Jurkat, Clone E6-1 (cell line): ENCODE results near the gene C8A.

ENCODE experiments used
- DNase-seq: peaks from one replicate; pipeline ENCODE4 v3.0.0-alpha.2; 2011; ENCODE audit warnings: low read depth, low spot score
- H3K4me3 ChIP-seq: 2 replicates; pipeline ENCODE4 v1.5.1; 2011; ENCODE audit warnings: mild to moderate bottlenecking, low read length, control low read depth, moderate library complexity

C8A gene

GRCh38 chr1:56874689-56875088 is 20.1 kb downstream of the C8A start:
- no peak for DNase-seq
- no peak overlapping the region for H3K4me3 ChIP-seq

DNA sequence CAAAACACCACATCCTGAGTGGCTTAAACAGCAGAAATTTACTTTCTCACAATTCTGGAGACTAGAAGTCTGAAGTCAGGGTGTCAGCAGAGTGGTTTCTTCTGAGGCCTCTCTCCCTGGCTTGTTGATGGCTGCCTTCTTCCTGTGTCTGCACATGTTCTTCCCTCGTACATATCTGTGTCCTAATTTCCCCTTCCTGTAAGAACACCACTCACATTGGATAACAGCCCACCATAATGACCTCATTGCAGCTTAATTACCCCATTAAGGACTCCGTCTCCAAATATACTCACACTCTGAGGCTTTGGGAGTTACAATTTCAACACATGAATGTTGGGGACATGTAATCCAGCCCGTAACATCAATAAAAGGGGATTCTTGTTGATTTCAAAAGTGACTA is 23.4 kb downstream of the C8A start:
- peak; percentile 47 for DNase-seq
- no peak overlapping the region for H3K4me3 ChIP-seq

DNA sequence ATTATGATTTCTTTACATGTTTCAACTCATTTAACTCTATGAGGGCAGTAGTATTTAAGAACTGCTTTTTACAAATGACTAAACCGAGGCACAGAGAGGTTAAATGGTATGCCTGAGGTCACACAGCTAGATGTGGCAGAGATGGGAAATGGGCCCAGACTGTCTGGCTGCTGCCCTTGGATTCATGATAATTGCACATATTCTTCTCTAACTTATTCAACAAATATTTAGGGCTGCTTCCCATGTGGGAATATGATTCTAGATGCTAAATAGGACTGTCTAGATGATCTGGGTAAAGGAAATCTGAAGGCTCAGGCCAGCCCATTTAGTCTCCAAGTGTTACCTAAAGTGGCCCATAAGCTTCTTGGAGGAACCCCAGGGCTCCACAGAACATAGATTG is 26.2 kb downstream of the C8A start:
- no peak for DNase-seq
- no peak overlapping the region for H3K4me3 ChIP-seq

DNA sequence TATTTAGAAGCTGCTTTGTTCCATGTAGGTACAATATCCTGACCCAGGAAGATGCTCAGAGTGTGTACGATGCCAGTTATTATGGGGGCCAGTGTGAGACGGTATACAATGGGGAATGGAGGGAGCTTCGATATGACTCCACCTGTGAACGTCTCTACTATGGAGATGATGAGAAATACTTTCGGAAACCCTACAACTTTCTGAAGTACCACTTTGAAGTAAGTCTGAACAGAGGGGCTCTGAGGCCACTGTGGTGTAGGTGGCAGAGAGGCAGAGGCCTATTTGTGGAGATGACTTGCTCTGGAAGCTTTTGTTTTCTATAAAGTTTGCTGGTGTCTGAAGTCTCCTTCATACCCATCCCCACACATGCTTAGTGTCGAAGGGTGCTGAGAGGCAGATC is 26.8 kb downstream of the C8A start:
- H3K4me3 ChIP-seq, result no peak overlapping the region

GRCh38 chr1:56890229-56890628 is 35.6 kb downstream of the C8A start:
- DNase-seq, result no peak
- H3K4me3 ChIP-seq, result no peak overlapping the region

More for the DNA sequence above, 26.8 kb downstream of the C8A start:
- DNase-seq, result peak; percentile 87

DNA sequence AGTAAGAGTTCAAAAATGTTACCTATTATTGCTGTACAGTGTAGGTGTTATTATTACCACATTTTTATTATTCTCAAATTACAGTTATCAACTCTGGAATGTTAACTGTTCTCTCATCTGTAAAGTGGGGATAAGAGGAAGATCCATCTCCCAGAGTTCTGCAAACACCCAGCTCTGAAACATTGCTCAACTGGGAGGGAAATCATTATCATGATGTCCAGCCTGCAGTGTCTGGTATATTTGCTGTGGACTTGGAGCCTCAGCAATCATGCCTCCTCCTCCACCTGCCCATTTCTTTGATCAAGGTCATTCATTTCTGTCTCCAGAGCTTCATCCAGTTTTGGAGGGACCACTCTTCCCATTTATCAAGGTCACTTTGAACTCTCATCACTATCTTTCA is 39.4 kb downstream of the C8A start:
- no peak for DNase-seq
- no peak overlapping the region for H3K4me3 ChIP-seq

DNA sequence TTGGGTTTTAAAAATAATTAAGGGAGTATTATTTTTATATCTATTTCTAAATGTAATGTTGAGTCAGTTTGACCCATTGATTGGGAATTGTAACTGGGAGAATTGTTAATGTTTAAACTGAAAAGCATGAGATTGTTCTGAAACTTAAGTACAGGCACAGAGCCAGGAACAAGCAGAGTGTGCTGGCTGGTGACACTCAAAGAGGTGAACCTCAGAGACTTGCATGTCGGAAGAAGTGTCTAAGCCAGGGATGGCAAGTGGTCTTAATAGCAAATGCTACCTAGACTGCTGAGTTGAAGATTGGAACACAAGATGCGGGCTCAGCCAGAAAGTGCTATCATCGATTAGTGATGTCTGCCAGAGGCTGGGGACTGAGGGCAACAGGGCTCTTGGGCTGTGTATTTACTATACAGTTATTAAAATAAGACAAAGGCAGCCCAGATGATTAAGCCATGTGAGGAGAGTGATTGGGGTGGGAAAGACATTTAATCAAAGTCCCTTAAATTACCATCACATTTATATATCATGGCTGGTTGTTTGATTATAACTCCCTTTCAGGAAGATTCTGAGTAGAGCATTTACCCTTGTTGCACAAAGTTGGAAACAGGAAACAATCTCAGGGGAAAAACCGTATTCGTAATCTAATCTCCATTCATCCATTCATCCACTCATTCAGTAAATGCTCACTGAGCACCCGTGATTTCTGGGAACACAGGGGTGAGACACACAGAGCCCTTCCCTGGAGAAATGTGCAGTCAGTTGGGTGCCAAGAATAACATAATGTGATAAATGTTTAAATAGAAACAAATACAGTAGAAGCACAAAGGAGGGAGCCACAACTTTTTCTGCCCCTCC is 42.8 kb downstream of the C8A start:
- H3K4me3 ChIP-seq, result no peak overlapping the region
- DNase-seq, result no peak

DNA sequence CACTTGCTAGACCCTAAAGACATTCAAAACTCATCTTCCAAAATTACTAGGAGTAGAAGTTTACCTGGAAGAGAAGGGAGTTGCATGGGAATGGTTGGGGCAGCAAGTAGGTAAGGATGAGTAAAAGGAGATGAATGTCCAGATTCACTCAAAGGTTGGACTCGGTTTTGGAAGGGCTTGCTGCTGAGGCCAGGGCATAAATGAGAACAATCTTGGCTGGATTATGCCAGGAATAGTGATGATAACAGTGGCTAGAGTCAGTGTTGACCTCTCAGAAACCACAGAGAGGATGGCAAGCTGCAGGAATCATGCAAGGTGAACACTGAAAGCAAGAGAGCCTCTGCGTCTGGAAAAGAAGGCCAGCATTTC is 43.4 kb downstream of the C8A start:
- DNase-seq, result no peak
- no peak overlapping the region for H3K4me3 ChIP-seq

DNA sequence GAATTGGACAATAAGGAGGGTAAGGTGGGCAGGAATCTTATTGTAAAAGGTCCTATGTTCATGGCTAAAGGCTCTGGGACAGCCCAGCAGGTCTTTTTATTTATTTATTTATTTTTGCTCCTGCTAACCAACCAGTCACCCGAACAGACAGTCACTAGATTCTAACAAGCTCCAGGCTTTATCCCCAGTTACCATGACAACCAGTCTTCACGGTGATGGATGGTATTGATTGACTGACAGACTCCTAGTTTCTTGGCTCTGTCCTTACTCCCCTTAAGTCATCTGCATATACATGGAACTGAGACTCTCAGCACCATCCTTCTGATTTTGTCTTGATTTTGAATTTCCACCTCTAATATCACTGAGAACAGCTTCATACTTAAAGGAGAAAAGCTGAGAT is 44.3 kb downstream of the C8A start:
- DNase-seq, result no peak
- no peak overlapping the region for H3K4me3 ChIP-seq

- no peak overlapping the region for H3K4me3 ChIP-seq
- DNase-seq, result no peak
Observed at GRCh38 chr1:56901716-56902115, 47.1 kb downstream of the C8A start.

DNA sequence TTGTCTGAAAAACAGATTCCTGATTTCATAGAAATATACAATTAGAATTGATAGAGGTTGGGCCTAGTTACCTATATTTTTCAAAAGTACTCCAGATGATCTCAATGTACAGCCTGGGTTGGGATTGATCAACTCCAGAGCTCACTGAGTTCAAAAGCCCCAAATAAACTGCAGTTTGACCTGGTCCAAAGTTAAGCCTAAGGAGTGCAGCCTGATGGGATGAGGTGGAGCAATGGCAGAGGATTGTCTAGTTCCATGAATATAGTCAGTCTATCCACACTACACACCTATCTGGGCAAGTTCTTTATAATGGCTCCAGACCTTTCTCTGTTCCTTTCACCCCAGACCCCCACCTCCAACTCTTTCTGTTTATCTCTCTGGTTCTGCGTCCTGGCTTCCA is 49.2 kb downstream of the C8A start:
- no peak for DNase-seq
- H3K4me3 ChIP-seq, result no peak overlapping the region

- H3K4me3 ChIP-seq, result no peak overlapping the region
- DNase-seq, result no peak
Observed at GRCh38 chr1:56904663-56905397, 50.2 kb downstream of the C8A start.

DNA sequence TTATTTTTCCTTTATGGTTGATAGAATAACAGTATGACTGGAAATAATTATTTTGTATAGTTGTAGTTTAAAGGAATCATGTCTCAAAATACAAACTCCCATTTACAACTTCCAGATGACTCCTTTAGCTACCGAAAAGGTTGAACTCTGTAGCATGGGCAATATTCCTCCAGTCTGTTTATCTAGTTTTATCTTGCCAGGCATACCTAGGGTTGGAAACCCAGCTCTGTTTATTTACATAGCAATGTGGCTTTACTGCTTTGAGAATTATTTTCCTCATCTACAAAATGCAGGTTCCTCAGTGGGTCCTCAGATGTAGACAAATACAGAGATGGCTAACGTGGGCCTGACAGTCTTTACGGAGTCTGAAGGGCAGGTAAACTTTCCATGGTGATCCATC is 51.1 kb downstream of the C8A start:
- DNase-seq, result no peak
- no peak overlapping the region for H3K4me3 ChIP-seq

DNA sequence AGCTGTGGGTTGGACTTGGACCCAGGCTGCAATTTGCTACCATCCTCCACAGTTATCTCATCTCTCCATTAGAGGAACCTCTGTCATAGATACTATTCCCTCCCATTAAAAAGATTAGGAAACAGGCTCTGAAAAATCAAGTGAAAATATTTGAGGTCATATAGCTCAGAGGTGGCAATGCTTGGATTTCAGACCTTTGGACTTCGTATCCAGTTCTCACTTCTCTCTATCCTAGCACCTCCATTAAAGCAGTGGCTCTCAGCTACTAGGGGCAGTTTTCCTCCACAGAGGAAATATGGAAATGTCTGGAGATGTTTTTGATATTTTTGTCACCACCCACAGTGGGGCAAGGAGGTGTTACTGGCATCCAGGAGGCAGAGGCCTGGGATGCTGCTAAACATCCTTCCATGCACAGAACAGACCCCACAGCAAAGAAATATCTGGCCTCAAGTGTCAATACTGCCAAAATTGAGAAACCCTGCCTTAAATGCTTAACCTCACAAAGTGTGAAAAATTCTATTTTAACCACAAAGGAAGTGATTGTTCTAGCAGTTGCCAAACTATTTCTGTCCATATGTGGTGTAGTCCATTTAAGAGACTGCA is 54.1 kb downstream of the C8A start:
- no peak overlapping the region for H3K4me3 ChIP-seq
- no peak for DNase-seq

- no peak for DNase-seq
Observed at GRCh38 chr1:56910441-56910985, 55.9 kb downstream of the C8A start.

GRCh38 chr1:56911098-56911938 is 56.7 kb downstream of the C8A start:
- DNase-seq, result no peak
- no peak overlapping the region for H3K4me3 ChIP-seq

More at GRCh38 chr1:56910441-56910985, 55.9 kb downstream of the C8A start:
- no peak overlapping the region for H3K4me3 ChIP-seq

GRCh38 chr1:56912325-56912724 is 57.7 kb downstream of the C8A start:
- no peak for DNase-seq
- H3K4me3 ChIP-seq, result no peak overlapping the region

GRCh38 chr1:56915960-56916359 is 61.4 kb downstream of the C8A start:
- H3K4me3 ChIP-seq, result no peak overlapping the region
- no peak for DNase-seq

DNA sequence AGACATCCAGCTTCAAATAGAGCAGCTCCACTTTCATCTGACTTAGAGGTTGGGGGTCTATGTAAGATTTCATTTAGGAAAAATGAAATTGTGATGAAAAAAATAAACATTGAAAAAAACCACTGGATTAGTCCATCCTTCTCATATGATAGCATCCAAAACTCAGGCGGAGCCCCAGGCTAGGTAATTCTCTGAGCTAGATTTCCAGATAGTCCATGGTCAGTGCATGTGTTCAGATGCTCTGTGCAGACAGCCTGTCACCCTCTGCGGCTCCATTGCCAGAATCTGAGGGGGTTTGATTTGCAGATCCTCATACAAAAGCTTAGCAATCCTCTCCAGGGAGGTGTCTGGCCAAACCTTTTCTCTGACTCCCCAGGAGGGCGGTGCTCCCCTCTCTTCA is 62.0 kb downstream of the C8A start:
- no peak for DNase-seq
- no peak overlapping the region for H3K4me3 ChIP-seq
